Mucosa of descending colon (tissue), 3 donors: Measurements from ENCODE around the gene TMEM132C. TPM values are rescaled to one million over a fixed set of nuclear protein-coding genes. Genes with fewer than 3 reads are reported as not detected.

Source experiments
- ATAC-seq: fragments of 200-7000 bp; cut with Tn5 transposase; one replicate; pipeline ENCODE4 v1.9.1; 2020; ENCODE audit warnings: mild to moderate bottlenecking, moderate library complexity
- DNase-seq, 3 donors: peaks; one replicate each; pipeline ENCODE4 v3.0.0-alpha.2; 2020
- H3K36me3 ChIP-seq: fragments of 200-600 bp; one replicate; pipeline ENCODE4 v1.8.0; 2021; ENCODE audit warnings: low read depth, mild to moderate bottlenecking
- H3K4me1 ChIP-seq: fragments of 200-600 bp; one replicate; pipeline ENCODE4 v1.8.0; 2021; ENCODE audit warnings: low read depth, mild to moderate bottlenecking
- H3K4me3 ChIP-seq: fragments of 200-600 bp; one replicate; pipeline ENCODE4 v1.8.0; 2021; ENCODE audit warnings: mild to moderate bottlenecking
- H3K9me3 ChIP-seq: fragments of 200-600 bp; one replicate; pipeline ENCODE4 v1.8.0; 2021; ENCODE audit warnings: mild to moderate bottlenecking
- intact Hi-C, 2 donors: fragments of 100-400 bp; cut with DNase I in 1 of 2; cut with micrococcal nuclease in 1 of 2; formaldehyde crosslinking; loops; one replicate each; pipeline versions ENCODE4 v1.11.0 to v1.11.1; 2022; cut with DNase I, micrococcal nuclease
- total RNA-seq, 3 donors: library from RNA; stranded (reverse); fragmentation: NEBNext Ultra II Directional in 2 of 3; extraction: Animal tissue kit (Norgen Biotek cat#: 25700) in 2 of 3; gene quantifications; one replicate each; pipeline versions ENCODE4 v1.2.1 to v1.2.4, GENCODE V29; 2021 to 2023
- TF ChIP-seq, protein P1 (sequence below): fragments of 200-600 bp; IDR thresholded peaks from one replicate; pipeline ENCODE4 v1.8.0; 2022; ENCODE audit warnings: antibody characterized with exemption, mild to moderate bottlenecking
- donor health status: DM: no; HTN: no; CAD: no; lungs with moderate emphysema.
- donor health status: DM: no; HTN: no; CAD: no.
- donor health status: DM: no; HTN: yes; CAD: no.

The TMEM132C gene
- total RNA-seq, 3 donors from 2014 or later: 0.23 to 2.4 (median 1.2) TPM

DNA sequence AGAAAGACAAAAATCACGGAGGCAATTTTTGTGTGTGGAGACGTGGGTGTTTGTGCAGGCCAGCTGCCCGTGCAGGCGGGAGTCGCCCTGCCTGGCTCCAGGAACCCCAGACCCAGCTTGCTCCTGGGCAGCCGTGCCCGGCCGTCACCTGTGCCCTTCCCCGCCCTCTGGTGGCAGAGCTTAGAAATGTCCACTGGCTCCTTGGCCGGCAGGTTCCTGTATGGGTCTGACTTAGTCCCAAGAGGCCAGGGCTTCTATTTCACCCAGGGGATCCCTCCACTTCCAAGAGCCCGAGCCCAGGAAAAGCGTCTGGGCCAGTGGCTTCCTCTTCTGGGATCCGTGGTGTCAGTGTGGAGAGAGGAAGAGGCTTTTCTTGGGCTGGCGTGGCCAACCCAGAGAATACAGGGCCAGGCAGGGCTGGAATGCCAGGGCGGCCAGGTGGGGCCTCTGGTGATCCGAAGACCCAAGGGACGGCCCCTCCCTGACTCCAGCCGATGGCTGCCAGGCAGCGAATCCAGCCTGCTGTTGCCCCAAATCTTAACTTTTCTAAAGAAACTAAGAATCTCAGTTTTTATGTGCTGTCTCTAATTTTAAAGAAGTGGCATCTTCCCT, 120.9 kb downstream of the TMEM132C start:
- H3K4me3 ChIP-seq: no peak overlapping the region
- no peaks in the 10 kb centered on the region for H3K4me1 ChIP-seq
- peak in 2 of 3 donors; percentile 48 to 54 for DNase-seq
- ATAC-seq: peak; percentile 70
- H3K9me3 ChIP-seq: no peaks in the 10 kb centered on the region
- H3K36me3 ChIP-seq: no peaks in the 10 kb centered on the region
- TF ChIP-seq, protein P1, sequence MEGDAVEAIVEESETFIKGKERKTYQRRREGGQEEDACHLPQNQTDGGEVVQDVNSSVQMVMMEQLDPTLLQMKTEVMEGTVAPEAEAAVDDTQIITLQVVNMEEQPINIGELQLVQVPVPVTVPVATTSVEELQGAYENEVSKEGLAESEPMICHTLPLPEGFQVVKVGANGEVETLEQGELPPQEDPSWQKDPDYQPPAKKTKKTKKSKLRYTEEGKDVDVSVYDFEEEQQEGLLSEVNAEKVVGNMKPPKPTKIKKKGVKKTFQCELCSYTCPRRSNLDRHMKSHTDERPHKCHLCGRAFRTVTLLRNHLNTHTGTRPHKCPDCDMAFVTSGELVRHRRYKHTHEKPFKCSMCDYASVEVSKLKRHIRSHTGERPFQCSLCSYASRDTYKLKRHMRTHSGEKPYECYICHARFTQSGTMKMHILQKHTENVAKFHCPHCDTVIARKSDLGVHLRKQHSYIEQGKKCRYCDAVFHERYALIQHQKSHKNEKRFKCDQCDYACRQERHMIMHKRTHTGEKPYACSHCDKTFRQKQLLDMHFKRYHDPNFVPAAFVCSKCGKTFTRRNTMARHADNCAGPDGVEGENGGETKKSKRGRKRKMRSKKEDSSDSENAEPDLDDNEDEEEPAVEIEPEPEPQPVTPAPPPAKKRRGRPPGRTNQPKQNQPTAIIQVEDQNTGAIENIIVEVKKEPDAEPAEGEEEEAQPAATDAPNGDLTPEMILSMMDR: peak; percentile 35
- intact Hi-C loops: no loop called here

DNA sequence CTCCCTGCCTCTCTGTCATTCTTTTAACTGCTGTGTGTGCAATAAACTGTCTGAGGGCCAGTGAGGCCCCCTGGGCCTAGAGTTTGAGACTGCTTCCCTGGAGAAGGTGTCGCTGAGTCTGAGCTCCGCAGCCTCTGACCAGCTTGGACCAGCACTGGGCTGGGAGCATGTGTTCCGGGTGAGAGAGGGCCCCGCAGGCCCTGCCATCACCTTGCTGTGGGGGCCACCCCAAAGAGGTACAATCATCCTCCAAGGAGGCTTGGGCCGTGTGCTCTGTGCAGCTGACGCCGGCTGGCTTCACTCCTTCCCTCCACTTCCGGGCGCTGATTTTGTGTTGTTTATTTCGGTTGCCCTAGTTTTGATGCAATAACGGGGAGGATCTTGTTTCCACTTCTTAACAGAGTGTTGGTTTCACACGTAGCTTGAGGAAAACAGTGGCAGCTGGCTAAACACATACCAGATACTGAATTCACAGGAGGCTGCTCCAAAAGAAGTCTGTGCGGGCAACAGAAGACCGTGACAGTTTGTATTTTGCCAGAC, 121.6 kb downstream of the TMEM132C start:
- intact Hi-C loops: no loop called here
- H3K9me3 ChIP-seq: no peaks in the 10 kb centered on the region
- no peaks in the 10 kb centered on the region for H3K36me3 ChIP-seq
- ATAC-seq: peak; percentile 46
- TF ChIP-seq, protein P1: no peak
- H3K4me1 ChIP-seq: no peaks in the 10 kb centered on the region
- no peak overlapping the region for H3K4me3 ChIP-seq
- peak in 2 of 3 donors; percentile 16 to 27 for DNase-seq

DNA sequence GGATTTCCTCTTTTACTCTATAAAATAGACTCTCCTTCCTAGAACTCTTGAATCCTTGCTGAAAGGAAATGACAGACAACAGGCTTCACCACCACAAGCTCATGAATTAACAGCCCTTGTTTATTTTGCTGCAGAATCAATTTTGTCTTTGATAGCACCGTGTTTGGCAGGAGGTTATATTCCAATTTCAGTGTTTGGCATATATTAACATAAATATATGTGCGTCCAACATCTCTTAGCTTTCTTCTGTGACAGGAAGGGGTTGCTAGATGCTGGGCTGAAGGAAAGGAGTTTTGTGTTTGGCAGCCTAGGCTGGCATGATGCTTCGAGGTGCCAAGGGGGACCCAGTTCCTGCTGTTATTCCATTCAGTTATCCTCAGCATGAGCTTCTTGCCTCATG, 126.4 kb downstream of the TMEM132C start:
- no peak for ATAC-seq

DNA sequence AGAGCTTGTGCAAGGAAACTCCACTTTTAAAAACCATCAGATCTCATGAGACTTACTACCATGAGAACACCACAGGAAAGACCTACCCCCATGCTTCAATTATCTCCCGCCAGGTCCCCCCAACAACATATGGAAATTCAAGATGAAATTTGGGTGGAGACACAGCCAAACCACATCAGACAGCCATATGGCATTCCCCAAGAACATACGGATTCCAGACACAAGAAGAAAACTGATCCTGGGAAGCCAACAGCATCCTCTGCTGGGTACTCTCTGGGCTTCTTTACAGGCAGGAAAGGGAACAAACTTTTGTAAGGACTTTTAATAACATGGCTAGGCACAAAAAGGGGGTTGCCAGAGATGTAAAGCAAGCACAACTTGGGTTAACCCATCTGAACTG, 127.2 kb downstream of the TMEM132C start:
- TF ChIP-seq, protein P1: no peak
- Histone ChIP-seq H3K4me3 (no peak overlapping the region), H3K9me3 (no peaks in the 10 kb centered on the region), H3K4me1 (no peaks in the 10 kb centered on the region), H3K36me3 (no peaks in the 10 kb centered on the region)
- DNase-seq (no peak), ATAC-seq (no peak)
- intact Hi-C loops: no loop called here

More for the DNA sequence above, 126.4 kb downstream of the TMEM132C start:
- no peaks in the 10 kb centered on the region for H3K36me3 ChIP-seq
- no peak for DNase-seq
- no peaks in the 10 kb centered on the region for H3K4me1 ChIP-seq
- no peak overlapping the region for H3K4me3 ChIP-seq
- intact Hi-C loops: no loop called here
- TF ChIP-seq, protein P1: no peak
- H3K9me3 ChIP-seq: no peaks in the 10 kb centered on the region

DNA sequence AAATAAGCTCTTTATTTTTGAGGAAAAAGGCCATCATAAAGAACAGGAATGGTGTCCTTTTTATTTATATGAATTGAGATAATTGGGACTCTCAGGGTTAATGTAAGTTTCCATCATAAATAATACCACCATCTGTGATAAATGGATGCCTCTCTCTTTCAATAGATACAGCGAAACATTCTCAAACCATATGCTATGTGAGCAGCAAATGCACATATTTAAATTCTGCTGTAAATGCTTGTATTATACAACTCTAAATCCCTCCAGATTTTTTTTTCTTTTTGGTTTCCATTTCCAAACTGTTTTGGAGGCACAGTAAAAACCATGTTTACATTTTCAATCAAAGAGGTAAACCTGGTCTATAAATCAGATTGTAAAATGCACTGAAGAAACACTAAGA, 132.3 kb downstream of the TMEM132C start:
- no peaks in the 10 kb centered on the region for H3K36me3 ChIP-seq
- TF ChIP-seq, protein P1: no peak
- ATAC-seq: no peak
- H3K9me3 ChIP-seq: no peaks in the 10 kb centered on the region
- H3K4me1 ChIP-seq: no peaks in the 10 kb centered on the region
- no peak overlapping the region for H3K4me3 ChIP-seq
- intact Hi-C loops: no loop called here
- no peak for DNase-seq
